HG03108 (cell line): ENCODE data around the gene TNRC18.
"Not testable (repeated sequence)": the region's sequence is repeated elsewhere in the genome, so short reads cannot be mapped to it uniquely, and the experiment has no call there.

Source experiments
- ATAC-seq: cut with Tn5 transposase; IDR thresholded peaks from one replicate; pipeline ENCODE4 v1.9.1; 2021; ENCODE audit warnings: moderate library complexity; ENCODE audit not compliant: unreplicated experiment

The TNRC18 gene

DNA sequence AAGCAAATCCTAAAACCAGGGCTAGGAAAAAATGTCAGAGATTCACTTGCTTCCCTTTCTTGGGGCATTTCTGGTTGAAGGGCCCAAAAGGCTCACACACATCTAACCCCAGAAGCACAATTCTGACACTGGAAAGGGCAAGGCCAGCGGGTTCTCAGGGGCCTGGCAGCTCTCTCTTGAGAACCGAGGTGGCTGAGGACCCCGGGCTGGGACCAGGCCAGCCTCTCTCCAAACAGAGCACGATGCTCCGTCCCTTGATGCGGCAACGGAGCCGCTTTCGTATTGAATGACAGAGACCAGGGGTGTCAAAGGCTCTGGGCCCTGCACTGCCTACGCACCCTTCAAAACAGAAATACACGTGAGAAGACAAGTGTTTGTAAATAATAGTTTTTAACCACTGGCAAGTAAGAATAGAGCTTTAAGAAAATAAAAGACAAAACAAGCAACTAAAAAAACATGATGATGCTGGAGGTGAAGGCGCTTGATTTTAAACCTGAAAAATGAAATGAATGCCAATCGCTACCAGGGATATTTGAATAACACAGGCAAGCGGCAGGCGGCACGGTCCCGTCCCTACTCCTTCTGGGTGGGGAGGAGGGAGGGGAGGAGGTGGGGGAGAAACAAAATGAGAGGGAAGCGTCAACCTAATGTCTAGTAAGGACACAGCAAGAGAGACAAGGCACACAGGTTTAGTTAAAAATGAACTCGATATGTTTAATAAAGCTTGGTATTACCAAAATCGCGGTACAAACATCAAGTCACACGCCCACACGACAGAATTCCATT lies 72.8 kb downstream of the TNRC18 start:
- no peak for ATAC-seq

GRCh38 chr7:5350174-5350463 lies 73.5 kb downstream of the TNRC18 start:
- no peak for ATAC-seq

DNA sequence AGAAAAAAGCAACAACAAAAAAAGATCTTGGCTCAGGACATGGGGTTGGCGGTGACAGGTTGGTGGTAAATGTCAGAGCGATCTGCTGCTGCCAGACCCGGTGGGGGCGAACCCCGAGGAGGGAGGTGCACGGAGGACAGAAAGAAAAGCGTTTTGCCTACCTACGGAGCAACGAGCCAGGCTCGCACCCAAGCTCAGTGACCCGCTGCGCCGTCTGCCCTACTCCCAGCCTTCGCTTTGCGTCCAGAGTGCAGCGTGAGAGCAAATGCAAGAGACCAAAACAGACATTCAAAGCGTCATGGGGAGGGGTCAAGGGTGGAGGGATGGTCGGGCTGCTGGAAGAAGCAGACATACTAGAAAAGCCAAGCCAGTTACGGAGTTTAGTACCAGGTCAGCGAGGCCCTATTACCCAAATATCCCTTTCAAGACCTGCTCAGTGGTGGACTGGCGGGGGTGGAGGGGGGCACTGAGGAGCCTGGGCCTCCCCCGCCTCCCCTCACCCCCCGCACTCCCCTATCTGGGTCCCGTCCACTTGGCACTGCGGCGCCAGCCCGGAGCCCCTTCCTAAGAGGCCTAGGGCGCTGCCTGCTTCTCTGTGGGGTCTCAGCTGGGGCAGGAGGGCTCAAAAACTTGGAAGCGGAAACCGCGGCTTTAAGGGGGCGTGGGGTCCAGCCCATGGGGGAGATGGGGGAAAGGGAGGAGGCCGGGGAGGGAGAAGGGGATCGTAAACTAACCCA lies 74.0 kb downstream of the TNRC18 start:
- ATAC-seq: no peak

GRCh38 chr7:5349005-5349380 lies 74.6 kb downstream of the TNRC18 start:
- ATAC-seq: no peak

DNA sequence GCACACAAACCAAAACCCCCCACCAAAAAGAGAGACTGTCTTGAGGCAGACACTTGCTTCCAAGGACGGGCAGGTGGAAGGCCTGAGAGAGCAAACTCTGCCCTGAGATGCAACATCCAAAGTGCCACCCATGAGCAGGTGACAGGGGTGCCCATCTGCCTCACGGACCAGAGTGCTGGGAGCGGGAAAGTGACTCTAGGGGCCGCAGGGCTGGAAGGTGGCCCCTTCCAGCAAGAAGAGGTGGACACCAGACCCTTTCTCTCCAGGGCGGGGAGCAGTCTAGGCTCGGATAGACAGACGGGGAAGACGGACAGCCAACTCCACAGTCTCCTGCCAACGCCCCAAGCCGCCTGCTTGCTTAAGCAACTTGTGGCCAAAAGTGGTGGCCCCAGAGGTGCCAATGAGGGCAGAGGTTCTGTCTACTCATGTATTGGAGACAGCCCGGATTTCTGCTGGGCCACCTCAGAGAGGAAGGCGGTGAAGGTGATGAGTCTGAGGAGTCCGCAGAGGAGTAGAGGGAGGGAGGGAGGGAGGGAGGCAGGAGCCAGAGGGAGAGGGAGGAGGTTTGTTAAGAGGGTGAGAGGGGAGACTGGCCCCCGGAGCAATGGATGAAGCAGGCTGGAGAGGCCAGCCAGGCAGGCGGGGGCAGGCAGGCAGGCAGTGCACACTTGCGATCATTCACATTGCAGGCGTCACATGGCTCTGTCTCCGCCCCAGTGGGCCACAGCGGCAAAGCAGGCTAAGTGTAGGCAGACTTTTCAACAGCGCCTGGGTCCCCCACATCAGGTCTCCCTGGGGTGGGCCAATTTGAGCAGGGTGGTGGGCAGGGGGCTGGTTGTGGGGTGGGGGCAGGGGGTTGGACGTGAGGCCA lies 75.3 kb downstream of the TNRC18 start:
- ATAC-seq: no peak

GRCh38 chr7:5345671-5346070 lies 78.0 kb downstream of the TNRC18 start:
- no peak for ATAC-seq

GRCh38 chr7:5345171-5345570 lies 78.5 kb downstream of the TNRC18 start:
- no peak for ATAC-seq

GRCh38 chr7:5344342-5344741 lies 79.3 kb downstream of the TNRC18 start:
- no peak for ATAC-seq

- no peak for ATAC-seq
These were observed 79.8 kb downstream of the TNRC18 start for GRCh38 chr7:5343884-5344283.

DNA sequence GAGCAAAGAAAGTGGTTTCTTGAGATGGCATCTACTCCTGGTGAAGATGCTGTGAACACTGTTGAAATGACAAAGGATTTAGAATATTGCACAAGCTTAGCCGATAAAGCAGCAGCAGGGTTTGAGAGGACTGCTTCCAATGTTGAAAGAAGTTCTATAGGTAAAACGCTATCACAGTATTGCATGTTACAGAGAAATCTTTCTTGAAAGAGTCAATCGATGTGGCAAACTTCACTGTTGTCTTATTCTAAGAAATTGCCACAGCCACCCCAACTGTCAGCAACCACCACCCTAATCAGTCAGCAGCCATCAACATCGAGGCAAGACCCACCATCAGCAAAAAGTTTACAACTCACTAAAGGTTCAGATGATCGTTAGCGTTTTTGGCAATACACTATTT lies 81.0 kb downstream of the TNRC18 start:
- ATAC-seq: no peak

- no peak for ATAC-seq
These were observed 83.7 kb downstream of the TNRC18 start for GRCh38 chr7:5339955-5340354.

DNA sequence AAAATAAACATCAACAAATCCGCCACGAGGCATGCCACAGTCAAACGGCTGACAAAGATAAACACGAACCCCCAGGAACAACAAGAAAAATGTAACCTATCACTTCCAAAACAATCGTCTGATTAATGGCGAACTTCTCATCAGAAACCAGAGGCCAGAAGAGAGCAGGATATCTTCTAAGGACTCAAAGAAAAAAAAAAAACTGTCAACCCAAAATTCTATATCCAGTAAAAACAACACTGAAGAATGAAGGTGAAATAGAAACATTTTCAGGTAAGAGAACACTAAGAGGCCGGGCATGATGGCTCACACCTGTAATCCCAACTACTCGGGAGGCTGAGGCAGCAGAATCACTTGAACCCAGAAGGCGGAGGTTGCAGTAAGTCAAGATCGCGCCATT lies 86.6 kb downstream of the TNRC18 start:
- no peak for ATAC-seq

- no peak for ATAC-seq
These were observed 89.0 kb downstream of the TNRC18 start for GRCh38 chr7:5334671-5335070.

DNA sequence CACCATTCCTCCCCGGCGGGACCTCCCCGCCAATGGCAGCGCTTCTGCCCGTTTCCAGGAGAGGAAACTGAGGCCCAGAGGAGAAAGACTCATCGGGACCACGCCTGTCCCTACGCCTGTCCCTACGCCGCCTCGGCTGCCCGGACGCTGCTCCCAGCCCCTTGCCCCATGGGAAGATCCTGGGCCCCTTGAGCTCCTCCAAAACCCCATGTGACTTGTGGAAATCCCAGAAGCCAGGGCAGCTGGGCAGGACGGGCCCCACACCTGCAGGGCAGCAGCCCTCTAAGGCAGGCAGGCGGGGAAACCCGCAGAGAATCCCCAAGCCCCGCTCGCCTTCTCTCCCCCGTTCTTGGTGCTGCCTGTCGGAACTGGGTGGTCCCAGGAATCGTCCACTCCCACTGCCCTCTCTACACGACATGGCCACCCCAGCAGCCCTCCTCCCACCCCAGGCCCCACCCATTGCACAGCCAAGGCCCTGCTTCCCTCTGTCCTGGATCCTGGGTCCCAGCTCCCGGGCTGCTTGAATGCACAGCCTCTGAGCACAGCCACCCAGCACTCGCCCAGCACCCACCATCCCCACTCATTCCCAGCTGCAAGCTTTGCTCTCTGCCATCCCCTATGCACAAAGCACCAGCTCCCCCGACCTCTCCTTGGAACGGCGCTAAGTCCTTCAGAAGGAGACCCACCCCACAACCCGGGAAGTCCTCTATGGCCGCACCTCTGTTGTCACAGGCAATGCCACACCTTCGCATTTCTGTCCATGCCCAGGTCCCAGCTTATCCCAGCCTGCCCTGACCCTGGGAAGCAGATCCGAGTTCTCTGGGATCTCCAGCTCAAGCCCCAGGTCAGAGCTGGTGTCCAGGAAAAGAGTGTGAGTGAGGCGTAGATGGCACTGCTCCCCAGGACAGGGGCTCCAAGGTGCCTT lies 90.3 kb downstream of the TNRC18 start:
- ATAC-seq: no peak

- ATAC-seq: no peak
These were observed 91.1 kb downstream of the TNRC18 start for GRCh38 chr7:5332579-5332978.

DNA sequence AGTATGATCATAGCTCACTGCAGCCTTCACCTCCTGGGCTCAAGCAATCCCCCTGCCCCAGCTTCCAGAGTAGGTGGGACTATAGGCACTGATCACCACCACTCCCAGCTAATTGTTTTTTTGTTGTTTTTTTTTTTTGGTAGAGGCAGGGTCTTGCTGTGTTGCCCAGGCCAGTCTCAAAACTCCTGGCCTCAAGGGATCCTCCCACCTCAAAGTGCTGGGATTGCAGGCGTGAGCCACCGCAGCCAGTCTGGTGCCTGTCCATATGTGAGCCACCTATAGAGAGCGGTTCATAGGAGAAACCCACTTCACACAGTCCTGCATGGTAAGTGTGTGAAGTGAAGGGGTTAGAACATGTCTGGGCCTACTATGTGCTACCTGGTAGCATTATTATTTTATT lies 93.3 kb downstream of the TNRC18 start:
- ATAC-seq: no peak

GRCh38 chr7:5324961-5325360 lies 98.7 kb downstream of the TNRC18 start:
- no peak for ATAC-seq

- ATAC-seq: not testable (repeated sequence)
These were observed 99.5 kb downstream of the TNRC18 start for GRCh38 chr7:5323800-5324781.

- no peak for ATAC-seq
These were observed 100.8 kb downstream of the TNRC18 start for GRCh38 chr7:5322621-5323410.
